AG09319 (cell line): Measurements from ENCODE around the gene NFYB.

Source experiments
- DNase-seq: peaks from one replicate; pipeline ENCODE4 v3.0.0-alpha.2; 2010; ENCODE audit warnings: low read depth; ENCODE audit errors: extremely low read depth
- TF ChIP-seq, protein P1 (sequence below): IDR thresholded peaks from 2 replicates; pipeline ENCODE4 v1.5.1; 2011; ENCODE audit warnings: low read depth, mild to moderate bottlenecking, inconsistent platforms, low read length, moderate library complexity

NFYB gene

DNA sequence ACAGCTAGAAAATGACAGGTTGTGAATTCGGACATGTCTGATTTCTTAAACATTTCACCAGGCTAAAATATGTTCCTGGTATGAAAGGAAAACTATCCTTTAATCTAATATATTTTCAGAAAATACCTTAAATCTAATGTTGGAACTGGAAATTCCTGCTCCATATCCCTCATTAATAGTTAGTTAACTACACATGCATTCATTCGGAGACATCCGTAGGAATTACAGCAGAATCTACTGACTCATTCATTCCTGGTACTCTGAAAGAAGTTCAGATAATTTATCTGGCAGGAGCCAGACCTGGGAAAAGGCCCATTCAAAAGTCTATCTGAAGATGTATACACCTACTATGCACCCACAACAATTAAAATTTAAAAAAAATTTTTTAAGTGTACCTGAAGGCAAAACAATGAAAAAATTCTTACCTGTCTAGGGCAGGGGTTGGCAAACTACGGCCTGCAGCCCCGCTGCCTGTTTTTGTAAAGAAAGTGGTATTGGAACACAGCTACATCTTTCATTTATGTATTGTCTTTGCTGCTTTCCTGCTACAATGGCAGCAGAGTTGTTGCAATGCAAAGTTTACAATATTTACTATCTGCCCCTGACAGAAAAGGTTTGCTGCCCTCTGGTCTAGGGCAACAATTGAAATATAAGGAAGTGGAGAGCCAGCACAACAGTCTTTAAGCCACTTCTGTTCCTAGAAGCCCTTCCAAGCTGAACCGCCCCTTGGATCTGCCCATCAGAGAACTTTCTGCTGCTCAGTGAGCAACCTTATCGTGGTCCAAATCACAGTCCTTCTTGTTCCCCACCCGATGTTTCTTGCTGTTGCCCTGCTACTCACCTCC, 17.9 kb upstream of the NFYB start:
- TF ChIP-seq, protein P1, sequence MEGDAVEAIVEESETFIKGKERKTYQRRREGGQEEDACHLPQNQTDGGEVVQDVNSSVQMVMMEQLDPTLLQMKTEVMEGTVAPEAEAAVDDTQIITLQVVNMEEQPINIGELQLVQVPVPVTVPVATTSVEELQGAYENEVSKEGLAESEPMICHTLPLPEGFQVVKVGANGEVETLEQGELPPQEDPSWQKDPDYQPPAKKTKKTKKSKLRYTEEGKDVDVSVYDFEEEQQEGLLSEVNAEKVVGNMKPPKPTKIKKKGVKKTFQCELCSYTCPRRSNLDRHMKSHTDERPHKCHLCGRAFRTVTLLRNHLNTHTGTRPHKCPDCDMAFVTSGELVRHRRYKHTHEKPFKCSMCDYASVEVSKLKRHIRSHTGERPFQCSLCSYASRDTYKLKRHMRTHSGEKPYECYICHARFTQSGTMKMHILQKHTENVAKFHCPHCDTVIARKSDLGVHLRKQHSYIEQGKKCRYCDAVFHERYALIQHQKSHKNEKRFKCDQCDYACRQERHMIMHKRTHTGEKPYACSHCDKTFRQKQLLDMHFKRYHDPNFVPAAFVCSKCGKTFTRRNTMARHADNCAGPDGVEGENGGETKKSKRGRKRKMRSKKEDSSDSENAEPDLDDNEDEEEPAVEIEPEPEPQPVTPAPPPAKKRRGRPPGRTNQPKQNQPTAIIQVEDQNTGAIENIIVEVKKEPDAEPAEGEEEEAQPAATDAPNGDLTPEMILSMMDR: no peak
- no peak for DNase-seq

DNA sequence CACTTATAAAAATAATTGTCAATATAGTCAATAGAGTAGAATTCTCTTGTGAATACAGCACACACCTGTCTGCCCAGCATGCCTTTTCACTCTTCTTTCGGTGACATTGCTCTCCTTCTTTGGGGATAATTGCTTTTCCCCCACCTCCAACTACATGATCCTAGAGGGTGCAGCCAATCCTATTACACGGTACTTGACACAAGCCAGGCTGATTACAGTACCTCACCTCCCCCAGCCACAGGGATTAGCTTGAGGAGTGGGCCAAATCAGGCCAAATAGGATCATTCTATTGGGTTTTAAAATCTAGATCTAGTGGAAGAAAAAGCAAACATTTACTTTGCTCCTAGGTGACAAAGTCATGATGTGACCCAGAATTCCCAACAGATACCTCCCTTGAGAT, 16.8 kb upstream of the NFYB start:
- TF ChIP-seq, protein P1: no peak
- DNase-seq: no peak

DNA sequence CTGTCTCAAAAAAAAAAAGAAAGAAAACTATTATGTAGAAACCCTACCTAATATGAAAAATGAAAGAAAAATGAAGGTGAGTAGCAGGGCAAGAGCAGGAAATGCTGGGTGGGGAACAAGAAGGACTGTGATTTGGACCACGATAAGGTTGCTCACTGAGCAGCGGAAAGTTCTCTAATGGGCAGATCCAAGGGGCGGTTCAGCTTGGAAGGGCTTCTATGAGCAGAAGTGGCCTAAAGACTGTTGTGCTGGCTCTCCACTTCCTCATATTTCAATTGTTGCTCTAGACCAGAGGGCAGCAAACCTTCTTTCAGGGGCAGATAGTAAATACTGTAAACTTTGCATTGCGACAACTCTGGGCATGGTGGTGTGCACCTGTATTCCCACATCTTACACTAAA, 16.3 kb upstream of the NFYB start:
- DNase-seq: no peak

DNA sequence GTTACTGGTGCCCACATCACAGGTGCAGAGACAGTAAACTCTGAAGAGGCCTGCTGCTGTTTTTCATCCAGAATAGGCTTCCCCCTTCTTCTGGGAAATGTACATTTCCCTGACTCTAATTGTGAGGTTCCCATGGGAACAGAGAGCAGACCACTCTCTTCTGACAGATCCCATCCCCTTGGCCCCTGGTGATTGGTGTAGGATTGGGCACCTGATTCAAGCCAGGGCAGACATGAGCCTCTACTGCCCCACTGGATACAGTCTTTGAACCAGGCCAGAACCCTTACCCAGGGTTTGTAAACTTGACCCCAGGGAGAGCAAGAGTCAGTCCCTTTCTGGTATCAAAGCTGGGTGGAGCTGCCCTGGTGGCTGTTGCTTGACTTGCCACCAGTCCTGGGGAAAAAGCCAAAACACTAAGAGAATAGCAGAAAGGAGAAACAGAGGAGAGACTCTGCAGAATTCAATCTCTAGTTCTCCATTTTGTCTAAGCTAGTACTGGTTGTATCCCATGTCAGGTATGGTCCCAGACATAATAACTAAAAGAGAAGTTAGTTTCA, 14.8 kb upstream of the NFYB start:
- TF ChIP-seq, protein P1: no peak

More for the DNA sequence above, 16.3 kb upstream of the NFYB start:
- TF ChIP-seq, protein P1: no peak

DNA sequence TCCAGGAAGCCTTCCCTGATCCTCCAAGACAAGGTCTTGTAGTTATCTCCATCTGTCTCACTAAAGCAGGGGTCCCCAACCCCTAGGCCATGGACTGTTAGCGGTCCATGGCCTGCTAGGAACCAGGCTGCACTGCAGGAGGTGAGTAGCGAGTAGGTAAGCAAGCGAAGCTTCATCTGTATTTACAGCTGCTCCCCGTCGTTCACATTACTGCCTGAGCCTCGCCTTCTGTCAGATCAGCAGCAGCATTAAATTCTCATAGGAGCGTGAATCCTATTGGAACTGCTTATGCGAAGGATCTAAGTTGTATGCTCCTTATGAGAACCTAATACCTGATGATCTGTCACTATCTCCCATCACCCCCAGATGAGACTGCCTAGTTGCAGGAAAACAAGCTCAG, 12.4 kb upstream of the NFYB start:
- TF ChIP-seq, protein P1: no peak
- DNase-seq: no peak

More for the DNA sequence above, 14.8 kb upstream of the NFYB start:
- DNase-seq: no peak

DNA sequence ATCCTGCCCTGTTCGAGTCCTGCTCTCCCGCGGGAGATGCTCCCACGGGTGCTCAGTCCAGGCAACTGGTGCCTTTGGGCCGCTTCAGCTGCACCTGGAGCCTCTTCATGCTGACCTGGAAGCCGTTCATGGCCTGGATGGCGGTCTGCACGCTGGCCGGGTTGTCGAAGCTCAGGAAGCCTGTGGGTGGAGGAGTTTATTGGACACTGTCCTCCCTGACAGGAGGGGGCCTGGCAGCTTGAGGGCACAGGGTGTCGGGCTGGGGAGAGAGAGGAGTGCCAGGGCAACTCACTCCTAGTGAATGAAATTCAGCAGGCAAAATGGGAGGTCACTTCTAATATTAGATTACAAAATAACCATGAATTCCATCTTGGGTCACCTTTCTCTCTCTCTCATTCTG, 9.3 kb upstream of the NFYB start:
- no peak for DNase-seq
- TF ChIP-seq, protein P1: no peak

DNA sequence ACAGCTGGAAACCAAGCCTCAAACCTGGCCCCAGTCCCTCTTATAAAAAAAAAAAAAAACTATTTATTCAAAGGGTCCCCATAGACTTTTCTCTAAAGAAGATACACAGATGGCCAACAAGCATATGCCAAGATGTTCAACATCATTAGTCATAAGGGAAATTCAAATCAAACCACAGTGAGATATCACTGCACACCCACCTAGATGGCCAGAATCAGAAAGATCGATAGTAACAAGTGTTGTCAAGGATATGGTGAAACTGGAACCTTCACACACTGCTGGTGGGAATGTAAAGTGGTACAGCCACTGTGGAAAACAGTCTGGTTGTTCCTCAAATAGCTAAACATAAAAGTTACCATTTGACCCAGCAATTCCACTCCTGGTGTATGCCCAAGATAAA, 5.9 kb upstream of the NFYB start:
- no peak for DNase-seq
- TF ChIP-seq, protein P1: no peak
